GM13977 (cell line): ENCODE data around the gene CRB2.

Source experiments
- DNase-seq: peaks from one replicate; pipeline ENCODE4 v3.0.0; 2012; ENCODE audit warnings: low spot score
- in situ Hi-C: fragments of 300-500 bp; cut with MboI; formaldehyde crosslinking; loops from one replicate; pipeline ENCODE4 v1.12.0; 2022; ENCODE audit warnings: low sequenced_read_pairs, low pct_unique_long_range_greater_than_20kb, mixed read lengths, inconsistent platforms; ENCODE audit not compliant: unreplicated experiment
- TF ChIP-seq, protein P1 (sequence below): IDR thresholded peaks from 2 replicates; pipeline ENCODE4 v1.5.1; 2012; ENCODE audit warnings: mild to moderate bottlenecking, control low read depth; ENCODE audit not compliant: insufficient read depth; ENCODE audit errors: extremely low read depth, missing control alignments

Gene CRB2

GRCh38 chr9:123346826-123347225 is 9.2 kb upstream of the CRB2 start:
- in situ Hi-C loops: loop anchor here (10.0 kb wide), 1 partner anchor 112 kb away; no protein-coding TSS in a partner anchor
- TF ChIP-seq, protein P1, sequence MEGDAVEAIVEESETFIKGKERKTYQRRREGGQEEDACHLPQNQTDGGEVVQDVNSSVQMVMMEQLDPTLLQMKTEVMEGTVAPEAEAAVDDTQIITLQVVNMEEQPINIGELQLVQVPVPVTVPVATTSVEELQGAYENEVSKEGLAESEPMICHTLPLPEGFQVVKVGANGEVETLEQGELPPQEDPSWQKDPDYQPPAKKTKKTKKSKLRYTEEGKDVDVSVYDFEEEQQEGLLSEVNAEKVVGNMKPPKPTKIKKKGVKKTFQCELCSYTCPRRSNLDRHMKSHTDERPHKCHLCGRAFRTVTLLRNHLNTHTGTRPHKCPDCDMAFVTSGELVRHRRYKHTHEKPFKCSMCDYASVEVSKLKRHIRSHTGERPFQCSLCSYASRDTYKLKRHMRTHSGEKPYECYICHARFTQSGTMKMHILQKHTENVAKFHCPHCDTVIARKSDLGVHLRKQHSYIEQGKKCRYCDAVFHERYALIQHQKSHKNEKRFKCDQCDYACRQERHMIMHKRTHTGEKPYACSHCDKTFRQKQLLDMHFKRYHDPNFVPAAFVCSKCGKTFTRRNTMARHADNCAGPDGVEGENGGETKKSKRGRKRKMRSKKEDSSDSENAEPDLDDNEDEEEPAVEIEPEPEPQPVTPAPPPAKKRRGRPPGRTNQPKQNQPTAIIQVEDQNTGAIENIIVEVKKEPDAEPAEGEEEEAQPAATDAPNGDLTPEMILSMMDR: no peak
- no peak for DNase-seq

GRCh38 chr9:123347289-123348060 is 8.5 kb upstream of the CRB2 start:
- in situ Hi-C loops: loop anchor here (10.0 kb wide), 1 partner anchor 113 kb away; no protein-coding TSS in a partner anchor
- TF ChIP-seq, protein P1: no peak
- no peak for DNase-seq

DNA sequence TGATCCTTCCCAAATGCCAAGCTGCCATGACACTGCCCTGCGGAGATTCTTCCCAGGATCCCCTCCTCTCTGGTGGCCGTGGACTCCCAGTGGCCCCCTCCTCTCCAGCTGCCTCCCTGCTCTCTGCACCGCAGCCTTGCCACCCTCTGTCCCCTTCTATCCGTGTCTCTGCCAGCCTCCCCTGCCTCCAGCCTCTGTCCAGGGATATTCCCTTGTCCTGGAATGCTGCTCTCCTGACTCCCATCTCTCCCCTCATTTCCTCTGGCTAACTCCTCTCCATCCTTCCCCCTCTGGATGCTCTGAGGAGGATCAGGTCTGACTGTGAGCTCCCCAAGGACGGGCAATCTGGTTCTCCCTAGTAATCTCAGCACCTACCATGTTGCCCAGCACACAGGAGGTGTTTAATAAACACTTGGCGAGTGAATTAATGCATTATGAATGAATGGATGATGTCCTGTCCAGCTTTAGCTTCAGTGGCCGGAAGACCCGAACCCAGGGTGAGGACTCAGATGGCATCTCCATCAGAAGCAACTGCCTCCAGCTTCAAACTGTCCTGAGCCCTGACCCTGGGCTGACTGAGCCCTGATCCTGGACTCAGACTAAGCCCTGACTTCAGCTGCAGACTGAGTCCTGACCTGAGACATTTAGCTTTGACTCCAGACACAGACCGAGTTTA is 7.5 kb upstream of the CRB2 start:
- in situ Hi-C loops: loop anchor here (10.0 kb wide), 1 partner anchor 114 kb away; no protein-coding TSS in a partner anchor
- peak; percentile 25 for DNase-seq
- TF ChIP-seq, protein P1: no peak

GRCh38 chr9:123349033-123349432 is 7.0 kb upstream of the CRB2 start:
- TF ChIP-seq, protein P1: no peak
- in situ Hi-C loops: loop anchor here (10.0 kb wide), 1 partner anchor 114 kb away; no protein-coding TSS in a partner anchor
- DNase-seq: no peak

DNA sequence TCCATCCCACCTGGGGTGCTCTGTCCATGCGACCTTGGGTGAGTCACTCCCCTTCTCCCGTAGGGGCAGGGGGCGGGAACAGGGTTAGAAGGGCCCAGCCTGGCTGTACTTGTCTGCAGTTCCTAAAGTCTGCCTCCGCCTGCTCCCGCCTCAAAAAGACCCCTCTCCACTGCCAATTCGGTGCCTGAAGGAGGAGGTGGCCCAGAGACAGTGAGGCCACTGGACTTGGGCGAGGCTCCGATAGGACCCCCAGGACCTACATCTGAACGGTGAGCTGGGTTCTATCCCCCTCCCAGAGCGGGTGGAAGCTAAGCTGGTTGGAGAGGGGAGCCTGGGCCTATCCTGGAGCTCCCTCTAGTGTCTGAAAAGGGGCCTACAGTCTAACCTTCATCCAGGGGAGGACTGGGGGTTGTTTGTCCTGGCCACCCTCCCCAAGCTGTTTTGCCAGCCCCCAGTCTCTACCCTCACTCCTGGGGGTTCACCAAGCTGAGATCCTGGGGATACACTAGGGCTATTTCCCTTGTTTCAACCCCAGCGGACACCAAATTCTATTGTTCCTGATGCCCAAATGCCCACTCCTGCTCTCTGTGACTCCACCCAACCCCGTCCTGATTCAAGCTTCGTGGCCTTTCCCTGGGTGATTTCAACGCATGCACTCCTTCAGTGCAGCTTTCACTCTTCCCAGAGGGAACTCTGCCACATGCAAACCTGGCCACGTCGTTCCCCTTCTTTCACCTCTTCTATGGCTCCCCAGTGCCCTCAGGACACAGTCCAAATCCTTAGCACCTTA is 6.1 kb upstream of the CRB2 start:
- in situ Hi-C loops: loop anchor here (5.0 to 25.0 kb wide), 4 partner anchors 37 to 888 kb away; no protein-coding TSS in a partner anchor
- TF ChIP-seq, protein P1: peak; percentile 89
- peak; percentile 88 for DNase-seq
